ENCODE measurements around the gene KIF21B.
"Not testable (repeated sequence)": the region's sequence is repeated elsewhere in the genome, so short reads cannot be mapped to it uniquely, and the experiment has no call there.

Gene KIF21B

GRCh38 chr1:200935286-200935962 lies 88.1 kb downstream of the KIF21B start:
- DNase-seq (ENCODE audit: low read depth), result not testable (repeated sequence)

GRCh38 chr1:200934676-200935245 lies 88.8 kb downstream of the KIF21B start:
- no peak for DNase-seq (ENCODE audit: low read depth)

- no peak for DNase-seq (ENCODE audit: low read depth)
These were observed 91.7 kb downstream of the KIF21B start for GRCh38 chr1:200931776-200932175.

GRCh38 chr1:200930285-200930684 lies 93.2 kb downstream of the KIF21B start:
- not testable (repeated sequence) for DNase-seq (ENCODE audit: low read depth)

GRCh38 chr1:200929530-200930278 lies 93.8 kb downstream of the KIF21B start:
- no peak for DNase-seq (ENCODE audit: low read depth)

GRCh38 chr1:200925831-200926230 lies 97.7 kb downstream of the KIF21B start:
- DNase-seq (ENCODE audit: low read depth), result no peak

GRCh38 chr1:200923601-200924000 lies 99.9 kb downstream of the KIF21B start:
- DNase-seq (ENCODE audit: low read depth), result no peak

- no peak for DNase-seq (ENCODE audit: low read depth)
These were observed 101.1 kb downstream of the KIF21B start for GRCh38 chr1:200922406-200922805.

GRCh38 chr1:200921571-200922110 lies 101.9 kb downstream of the KIF21B start:
- no peak for DNase-seq (ENCODE audit: low read depth)

Data from GM04503 (cell line).